ENCODE data around the gene UGT1A3.

Gene UGT1A3

GRCh38 chr2:233817361-233817911 lies 88.6 kb downstream of the UGT1A3 start:
- FAIRE-seq = no peak
- TF ChIP-seq CTCF (IDR thresholded peaks at IDR 0.05; ENCODE audit: insufficient read depth, missing control alignments) = no peak
- no peak for DNase-seq (ENCODE audit: insufficient read length, low spot score)

GRCh38 chr2:233817995-233818638 lies 89.3 kb downstream of the UGT1A3 start:
- DNase-seq (ENCODE audit: insufficient read length, low spot score) = no peak
- no peak for TF ChIP-seq CTCF (IDR thresholded peaks at IDR 0.05; ENCODE audit: insufficient read depth, missing control alignments)

GRCh38 chr2:233818639-233819621 lies 90.1 kb downstream of the UGT1A3 start:
- no peak for FAIRE-seq
- no peak for DNase-seq (ENCODE audit: insufficient read length, low spot score)
- no peak for TF ChIP-seq CTCF (IDR thresholded peaks at IDR 0.05; ENCODE audit: insufficient read depth, missing control alignments)

More at GRCh38 chr2:233817995-233818638, 89.3 kb downstream of the UGT1A3 start:
- no peak for FAIRE-seq

GRCh38 chr2:233819884-233820773 lies 91.3 kb downstream of the UGT1A3 start:
- no peak for TF ChIP-seq CTCF (IDR thresholded peaks at IDR 0.05; ENCODE audit: insufficient read depth, missing control alignments)
- FAIRE-seq = no peak
- no peak for DNase-seq (ENCODE audit: insufficient read length, low spot score)

- no peak for TF ChIP-seq CTCF (IDR thresholded peaks at IDR 0.05; ENCODE audit: insufficient read depth, missing control alignments)
- DNase-seq (ENCODE audit: insufficient read length, low spot score) = no peak
- no peak for FAIRE-seq
Measured at GRCh38 chr2:233820774-233821105, 91.9 kb downstream of the UGT1A3 start.

GRCh38 chr2:233821196-233821595 lies 92.4 kb downstream of the UGT1A3 start:
- TF ChIP-seq CTCF (IDR thresholded peaks at IDR 0.05; ENCODE audit: insufficient read depth, missing control alignments) = no peak
- FAIRE-seq (no peak), DNase-seq (ENCODE audit: insufficient read length, low spot score) (no peak)
